ENCODE data around the gene KCNIP1.

KCNIP1 gene

DNA sequence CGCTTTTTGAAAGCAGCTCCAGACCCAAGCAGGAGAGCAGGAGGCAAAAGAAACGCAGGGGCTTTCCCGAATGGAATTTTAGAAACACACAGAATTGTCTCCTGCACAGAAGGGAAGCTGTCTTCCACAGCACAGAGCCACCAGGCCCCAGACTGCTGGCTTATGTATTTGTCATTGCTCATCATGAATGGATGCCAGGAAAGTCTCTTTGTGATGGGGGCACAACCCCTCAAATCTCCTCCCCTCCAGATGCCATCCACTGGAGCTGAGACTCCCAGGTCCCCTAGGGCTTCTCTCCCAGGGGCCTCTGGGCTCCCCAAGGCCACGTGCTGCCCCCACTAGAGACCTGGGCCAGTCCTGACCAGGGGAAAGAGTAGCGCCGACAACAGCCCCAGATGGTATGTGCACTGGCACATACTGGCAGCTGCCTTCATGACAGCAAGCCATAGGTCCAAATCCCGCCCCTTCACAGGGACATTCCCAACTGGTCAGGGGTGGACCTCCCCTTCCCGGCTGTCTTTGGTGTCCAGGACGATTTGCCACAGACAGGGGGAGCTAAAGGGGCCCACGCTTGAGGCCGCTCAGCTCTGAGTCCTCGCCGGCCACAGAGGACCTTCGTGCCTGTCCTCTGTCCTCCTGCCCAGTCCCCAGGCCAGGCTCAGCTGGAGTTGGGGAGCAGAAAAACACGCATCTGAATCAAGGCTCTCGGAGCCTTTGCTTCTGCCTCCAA, 127.8 kb downstream of the KCNIP1 start:
- DNase-seq: no peak

DNA sequence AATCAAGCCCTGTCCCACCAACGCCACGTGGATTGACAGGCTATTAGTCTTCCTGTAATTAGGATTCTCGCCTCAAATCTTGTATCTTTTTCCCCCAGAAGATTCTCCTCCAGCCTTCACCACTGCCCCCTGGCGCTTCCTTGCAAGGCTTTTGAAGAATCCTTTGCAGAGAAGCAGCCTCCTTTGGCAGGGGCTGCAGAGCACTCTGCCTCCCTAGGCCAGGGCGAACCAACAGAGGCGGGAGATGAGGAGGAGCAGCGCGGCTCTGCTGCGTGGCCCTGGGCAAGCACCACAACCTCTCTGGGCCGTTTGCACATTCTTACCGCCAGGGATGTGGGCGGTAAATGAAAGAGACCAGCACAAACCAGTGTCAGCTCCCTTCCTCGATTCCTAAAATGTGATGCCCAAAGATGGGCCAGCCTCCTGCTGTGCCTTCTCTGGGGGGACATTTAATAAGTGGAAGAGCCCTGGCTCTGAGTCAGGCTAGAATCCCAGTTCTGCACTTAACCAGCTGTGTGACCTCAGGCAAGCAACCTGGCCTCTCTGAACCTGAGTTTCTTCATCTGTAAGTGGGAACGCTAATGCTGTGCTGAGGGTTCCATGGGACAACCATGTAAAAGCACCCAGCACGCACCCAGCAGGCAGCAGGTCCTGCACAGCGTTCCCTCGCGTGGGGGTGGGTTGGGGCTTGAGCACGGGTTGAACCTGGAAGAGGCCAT, 128.6 kb downstream of the KCNIP1 start:
- DNase-seq: peak; percentile 4

DNA sequence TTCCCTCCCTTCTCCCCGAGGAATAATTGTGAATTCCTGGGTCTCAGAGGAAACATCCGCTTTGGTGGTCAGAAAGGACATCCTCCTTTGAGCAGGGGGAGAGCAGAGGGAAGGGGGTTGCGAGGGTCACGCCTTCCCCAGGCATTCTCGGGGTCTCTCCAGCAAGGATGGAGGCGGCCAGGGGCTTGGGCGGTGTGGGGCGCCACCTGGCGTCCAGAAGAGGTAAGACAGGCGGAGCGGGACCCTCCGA, 129.1 kb downstream of the KCNIP1 start:
- peak; percentile 65 for DNase-seq

DNA sequence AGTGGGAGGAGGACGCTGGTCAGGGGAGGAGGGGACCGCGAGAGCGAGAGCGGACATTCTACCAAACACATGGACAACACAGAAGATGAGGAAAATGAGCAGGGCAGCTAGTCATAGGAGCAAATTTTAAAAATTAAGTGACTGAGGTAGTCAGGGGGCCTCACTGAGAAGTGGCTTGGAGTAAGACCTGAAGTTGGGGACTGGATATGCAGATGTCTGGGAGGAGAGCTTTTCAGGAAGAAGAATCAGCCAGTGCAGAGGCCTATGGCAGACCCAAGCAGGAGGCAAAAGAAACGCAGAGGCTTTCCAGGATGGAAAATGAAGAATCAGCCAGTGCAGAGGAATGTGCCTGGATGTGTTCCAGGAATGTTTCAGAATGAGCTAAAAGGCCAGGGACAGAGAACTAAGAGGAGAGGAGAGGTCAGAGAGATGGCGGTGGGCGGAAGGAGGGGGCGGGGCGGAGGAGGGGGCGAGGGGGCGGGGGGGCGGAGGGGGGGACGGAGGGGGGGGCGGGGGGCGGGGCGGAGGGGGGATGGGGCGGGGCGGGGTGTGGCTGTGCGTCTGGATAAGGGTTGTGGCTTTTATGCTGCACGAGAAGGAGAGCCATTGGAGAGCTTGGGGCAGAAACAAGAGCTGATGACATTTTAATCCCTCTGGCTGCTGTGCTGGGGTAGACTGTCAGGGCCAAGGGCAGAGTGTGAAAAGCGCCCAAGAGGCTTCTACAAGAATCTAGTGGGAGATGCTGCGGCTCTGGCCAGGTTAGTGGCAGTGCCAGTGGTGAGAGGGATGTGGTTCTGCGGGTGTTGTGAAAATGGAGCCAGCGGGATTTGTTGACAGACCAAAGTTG, 129.6 kb downstream of the KCNIP1 start:
- no peak for DNase-seq

DNA sequence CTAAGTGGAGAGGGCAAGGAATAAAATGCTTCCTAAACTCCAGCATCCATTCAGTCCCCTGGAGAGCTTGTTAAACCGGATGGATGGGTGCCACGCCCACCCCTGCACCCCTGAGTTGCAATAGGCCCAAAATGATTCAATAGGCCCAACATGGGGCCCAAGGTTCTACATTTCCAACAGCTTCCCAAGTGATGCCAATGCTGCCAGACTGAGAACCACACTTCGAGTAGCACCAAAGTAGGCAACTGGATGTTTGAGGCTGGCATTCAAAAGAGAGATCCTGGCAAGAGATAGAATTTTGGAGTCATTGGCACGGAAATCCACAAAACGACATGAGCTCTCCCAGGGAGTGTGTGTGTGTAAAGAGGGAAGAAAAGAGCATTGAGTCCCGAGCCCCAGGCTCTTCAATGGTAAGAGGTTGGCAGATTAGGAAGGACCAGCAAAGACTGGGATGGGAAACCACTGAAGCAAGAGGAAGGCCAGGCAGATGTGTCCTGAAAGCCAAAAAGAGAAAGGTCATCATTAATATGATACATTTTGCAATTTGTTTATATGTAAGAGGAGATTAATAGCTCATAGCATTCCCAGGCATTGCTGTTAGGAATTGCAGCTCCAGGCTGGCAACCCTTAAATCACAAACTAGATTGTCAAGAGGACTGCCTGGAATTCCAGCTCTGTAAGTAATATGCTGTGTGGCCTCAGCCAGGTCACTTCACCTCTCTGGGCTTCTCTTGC, 130.6 kb downstream of the KCNIP1 start:
- DNase-seq: no peak

DNA sequence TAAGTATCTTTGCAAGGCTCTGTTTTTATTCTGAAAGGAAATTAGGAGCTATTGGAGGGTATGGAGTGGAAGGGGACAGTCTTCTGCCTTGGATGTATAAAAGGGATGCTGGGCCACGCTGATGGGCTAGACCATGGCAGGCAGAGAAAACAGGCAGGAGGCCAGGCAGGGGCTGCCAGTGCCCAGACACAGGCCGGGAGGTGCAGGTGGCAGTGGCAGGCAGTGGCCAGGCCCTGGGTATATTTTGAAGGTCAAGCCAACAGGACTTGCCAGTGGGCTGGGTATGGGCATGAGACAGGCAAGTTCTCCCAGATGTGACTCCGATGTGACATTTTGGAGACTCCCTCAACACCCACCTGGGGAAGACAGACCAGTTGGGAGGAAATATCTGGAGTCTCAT, 131.9 kb downstream of the KCNIP1 start:
- DNase-seq: no peak

DNA sequence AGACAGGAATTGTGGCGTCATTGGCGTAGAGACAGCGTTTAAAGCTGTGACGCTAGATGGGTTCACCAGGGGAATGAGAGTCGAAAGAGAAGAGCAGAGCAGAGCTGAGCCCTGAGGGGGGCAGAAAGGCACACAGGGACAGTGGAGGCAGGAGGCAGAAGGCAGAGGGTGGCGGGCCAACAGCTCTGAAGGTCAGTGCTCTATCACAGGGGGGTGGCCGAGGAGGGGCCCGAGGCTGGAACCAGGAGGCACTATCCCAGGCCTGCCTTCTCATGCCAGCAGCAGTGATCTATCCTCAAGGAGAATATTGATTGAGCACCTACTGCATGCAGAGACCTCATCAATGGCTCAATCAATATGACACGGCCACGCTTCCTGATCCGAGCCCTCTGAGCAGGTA, 132.4 kb downstream of the KCNIP1 start:
- no peak for DNase-seq

DNA sequence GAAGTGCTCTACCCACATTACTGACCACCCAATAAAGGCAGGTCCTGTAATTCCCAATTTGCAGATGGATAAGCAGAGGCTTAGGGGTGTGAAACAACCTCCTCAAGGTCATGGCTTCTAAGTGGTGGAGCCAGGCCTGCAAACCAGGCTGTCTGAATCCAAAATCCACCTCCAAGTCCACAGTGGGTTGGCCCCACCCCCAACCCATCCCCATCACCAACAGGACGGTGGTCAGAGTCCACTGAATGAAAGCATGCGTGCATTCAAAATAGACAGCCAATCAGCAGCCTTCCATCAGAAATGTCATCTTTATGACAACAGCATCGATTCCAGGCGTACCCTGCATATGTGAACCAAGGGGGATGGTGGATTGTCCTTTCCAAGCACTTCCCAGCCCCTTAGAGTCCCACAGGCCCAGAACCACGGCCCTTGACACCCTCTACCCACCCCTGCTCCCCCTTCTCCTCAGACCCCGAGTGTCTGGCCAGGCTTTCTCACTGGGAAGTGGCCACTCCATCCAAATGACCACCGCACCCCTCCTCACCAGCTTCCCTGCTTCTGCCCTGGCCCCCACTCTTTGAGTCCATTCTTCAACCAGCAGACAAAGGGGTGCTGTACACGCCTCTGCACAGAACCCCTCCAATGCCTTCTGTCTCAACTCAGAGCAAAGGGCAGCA, 133.1 kb downstream of the KCNIP1 start:
- no peak for DNase-seq

DNA sequence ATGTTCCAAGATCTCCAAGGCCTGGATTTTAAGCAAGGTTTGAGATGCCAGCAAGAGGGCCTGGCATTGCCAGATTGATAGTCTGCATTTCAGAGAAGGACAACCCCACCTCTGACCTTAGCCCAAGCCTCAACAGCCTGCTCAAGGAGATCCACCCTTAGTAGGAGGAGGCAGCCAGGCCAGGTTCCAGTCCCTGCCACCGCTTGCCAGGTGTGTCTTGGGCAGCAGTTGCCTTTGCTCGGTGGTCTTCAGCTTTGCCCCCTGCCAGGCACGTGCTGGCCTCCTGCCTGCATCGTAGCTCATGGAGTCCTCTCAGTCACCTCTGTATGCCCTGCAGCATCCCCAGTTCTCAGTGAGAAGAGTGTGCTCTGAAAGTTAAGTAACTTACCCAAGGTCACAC, 134.2 kb downstream of the KCNIP1 start:
- DNase-seq: no peak

DNA sequence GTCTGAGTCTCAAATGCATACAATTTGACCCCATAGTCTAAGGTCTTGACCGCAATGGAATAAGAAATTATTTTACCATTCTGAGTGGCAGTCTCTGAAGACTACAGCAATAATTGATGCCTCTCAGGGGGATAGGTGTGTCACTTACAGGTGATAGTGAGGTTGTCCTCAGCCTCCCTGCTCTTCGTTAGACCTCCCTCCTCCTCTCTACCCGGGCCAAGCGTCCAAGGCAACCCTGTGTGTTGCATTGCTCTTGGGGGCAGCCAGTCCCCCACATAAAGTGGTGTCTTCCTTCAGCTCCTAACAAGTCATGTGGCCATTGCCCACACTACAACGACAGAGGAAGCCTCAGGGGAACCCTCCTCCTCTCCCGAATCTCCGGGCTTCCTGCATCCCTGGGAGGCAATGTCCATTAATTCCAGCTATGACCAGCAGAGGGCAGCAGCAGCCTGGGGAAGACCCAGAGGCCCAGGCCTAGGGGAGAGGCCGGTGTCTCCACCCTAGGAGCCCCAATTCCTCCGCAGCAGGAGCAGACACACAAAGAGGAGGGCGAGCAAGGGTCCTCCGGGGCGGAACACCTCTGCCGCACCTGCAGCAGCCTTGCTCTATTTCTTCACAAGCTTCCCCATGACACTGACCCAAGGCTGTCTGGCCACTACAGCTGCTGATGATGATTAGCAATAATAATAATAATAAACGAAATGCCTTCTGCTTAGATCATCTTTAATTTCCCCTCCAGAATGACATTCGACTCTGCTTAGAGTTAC, 134.8 kb downstream of the KCNIP1 start:
- peak; percentile 81 for DNase-seq

DNA sequence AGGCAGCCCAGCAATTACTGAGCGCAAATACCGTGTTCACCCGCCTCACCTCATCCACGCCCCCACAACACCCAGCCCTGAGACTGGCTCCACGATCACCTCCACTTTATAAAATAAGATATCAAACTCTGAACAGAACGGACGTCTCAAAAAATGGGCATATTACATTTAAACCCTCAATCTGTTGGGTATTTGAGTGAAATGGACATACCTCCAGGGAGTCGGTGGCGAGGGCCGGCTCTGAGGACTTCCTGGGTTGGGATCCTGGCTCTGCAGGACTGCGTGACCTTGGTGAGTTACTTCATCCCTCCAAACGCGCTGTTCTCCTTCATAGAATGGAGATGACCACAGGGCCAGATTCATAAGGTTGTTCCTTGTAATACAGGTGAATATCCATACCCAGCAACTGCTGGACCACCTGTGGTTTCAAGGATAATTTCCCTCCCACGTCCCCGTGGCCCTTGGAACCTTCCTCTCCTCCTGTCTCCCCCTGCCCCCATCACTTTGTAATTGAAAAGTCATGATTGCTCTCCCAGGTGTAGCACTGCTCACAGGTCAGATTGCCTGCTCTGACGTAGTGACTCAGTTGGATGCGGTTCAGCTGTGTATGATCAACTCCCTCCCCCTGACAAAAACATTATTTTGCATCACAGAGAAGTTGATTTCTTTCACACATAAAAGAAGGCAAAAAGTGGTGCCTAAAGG, 135.6 kb downstream of the KCNIP1 start:
- DNase-seq: no peak

DNA sequence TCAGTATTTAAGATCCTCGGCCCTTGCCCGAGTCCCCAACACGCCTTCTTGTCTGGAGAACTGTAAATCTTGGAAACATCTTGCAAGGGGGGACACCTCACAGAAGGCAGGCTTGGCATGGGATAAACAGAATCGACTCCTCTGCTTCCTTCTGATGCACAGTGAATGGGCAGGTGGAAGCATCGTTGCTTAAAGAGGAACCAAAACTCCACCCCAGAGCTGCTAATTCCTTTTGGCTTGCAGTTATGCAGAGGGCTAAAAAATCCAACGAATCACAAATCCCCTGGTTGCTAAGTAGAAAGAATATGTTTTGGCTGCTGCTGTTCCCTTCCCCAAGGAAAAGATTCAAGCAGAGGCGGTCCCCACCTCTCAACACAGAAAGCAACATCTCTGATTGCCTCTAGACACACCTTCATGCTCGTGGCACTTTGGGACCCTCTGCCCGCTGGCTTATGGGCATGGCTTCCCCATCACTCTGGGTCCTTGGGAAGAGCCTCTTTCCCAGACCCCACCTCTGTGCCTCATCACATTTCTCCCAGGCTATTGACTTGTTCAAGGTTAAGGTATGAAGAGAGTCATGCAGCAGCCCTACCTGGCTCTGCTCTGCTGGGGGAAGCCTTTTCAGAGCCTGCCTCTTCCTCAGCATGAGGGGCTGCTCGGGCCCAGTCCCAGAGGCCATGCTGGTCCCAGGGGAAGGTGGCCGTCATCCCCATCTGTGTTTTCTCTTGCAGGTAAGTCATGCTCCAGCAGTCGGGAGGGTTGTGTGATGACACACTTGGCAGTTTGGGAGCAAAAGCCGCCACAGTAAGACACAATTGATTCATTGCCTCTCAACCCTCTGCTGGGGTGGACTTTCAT, 137.1 kb downstream of the KCNIP1 start:
- DNase-seq: no peak

DNA sequence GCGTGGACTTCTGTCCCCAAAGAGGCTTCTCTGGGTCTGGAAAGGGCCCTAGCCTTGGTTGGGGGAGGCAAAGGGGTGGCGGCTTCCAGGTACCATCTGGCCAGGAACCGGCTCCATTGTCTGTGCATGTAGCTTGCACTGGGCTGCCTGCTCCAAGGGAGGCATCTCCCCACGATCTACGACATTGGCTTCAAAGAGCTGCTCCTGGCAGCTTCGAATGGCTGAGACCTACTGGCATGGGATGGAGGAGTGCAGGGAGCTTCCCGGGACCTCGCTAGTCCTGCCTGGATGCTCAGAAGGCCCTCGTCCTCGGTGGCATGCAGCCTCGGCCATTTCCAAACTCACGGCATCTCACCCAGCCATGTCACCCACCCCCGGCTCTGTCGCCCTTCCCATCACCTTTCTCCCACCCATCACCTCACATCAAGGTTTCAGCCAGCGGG, 137.8 kb downstream of the KCNIP1 start:
- DNase-seq: no peak

DNA sequence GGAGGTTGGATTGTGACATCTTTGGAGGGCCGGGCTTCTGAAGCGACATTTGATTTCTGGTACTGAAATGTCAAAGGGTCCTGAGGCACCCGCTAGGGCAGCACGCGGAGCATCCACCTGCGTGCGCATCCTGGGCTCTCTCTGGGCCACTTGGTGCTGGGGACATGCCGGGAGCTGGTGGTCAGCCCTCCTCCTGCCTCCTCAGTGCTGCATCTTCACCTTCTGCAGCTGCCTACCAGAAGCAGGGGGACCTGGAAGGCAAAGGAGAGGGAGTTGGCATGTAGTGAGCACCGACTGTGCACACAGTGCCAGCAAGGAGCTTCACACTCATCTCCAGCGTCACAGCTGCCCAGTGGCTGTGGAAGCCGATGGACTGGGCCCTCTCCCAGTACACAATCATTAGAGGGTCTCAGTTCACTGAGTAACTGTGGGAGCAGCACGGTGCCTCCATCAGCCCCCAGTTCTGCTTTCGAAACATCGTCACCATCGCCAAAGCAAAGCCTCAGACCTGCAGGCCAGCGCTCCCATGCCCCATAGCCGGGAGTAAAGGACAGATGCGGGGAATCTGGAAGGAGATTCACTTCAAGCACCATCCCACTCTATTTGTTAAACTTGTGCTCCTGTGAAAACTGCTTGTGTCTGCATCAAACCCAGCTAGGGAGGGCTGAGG, 138.4 kb downstream of the KCNIP1 start:
- no peak for DNase-seq

DNA sequence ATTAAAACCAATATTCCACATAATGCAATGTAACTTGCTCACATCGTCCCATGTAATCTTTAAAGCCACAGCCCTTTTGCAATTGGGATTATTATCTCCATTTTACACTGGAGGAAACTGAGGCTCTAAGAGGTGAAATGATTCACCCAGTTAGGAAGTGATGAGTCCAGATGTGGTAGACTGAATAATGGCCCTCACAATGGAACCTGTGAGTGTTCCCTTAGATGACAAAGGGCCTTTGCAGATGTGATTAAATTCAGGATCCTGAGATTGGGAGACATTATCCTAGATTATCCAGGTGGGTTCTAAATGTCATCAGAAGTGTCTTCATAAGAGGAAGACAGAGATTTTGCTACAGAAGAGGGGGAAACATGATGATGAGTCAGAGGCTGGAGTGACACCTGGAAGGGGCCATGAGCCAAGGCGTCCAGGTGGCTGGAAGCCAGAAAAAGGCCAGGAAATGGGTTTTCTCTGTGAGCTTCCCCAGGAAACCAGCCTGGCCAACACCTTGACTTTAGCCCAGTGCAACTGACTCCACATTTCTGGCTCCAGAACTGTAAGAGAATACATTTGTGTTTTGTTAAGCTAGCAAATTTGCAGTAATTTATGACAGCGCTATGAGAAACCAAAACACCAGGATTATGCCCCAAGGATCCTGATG, 139.1 kb downstream of the KCNIP1 start:
- DNase-seq: no peak

DNA sequence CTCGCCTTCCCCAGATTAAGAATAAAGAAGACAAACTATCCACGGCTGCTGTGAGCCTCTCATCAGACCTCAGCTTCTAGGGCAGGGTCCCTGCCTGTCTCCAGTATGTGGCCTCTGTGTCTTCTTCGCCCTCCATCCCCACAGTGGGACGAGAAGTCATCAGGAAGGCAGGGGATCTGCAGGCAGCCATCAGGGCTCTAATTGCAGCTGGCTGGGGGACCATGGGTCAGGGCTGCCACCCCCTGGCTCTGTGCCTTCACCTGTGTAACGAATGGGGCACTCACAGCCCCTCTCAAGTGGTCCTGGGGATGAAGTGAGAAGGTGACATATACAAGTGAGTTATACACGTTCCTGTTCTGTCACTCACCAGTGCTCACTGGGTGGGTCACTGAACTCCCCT, 139.8 kb downstream of the KCNIP1 start:
- DNase-seq: no peak

DNA sequence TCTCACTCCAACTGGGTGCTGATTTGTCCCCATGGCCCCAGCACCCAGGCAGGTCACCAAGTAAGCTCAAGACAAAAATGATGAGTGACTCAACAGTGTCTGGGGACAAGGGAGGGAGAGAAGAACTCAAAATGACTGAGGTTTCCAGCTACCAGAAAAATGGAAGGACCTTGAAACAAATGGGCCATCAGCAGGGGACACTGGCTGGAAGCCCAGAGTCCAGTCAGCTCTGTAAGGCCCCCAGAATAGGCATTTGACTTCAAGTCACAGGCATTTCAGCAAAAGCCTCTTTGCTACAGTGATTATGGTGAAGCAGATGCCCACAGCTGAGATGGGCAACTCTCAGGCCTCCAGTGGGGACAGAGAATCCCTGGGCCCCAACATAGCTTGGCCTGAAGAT, 140.7 kb downstream of the KCNIP1 start:
- no peak for DNase-seq

DNA sequence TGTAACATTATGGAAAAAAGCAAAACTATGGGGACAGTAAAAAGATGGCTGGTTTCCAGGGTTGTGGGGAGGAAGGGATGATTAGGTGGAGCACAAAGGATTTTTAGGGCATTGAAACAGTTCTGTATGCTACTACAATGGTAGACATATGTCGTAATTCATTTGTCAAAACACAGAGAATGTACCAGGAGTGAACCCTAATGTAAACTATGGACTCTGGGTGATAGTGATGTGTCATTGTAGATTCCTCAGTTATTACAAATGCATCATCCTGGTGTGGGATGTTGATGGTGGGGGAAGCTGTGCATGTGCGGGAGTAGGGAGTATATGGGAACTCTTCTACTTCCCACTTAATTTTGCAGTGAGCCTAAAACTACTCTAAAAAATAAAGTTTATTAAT, 144.7 kb downstream of the KCNIP1 start:
- DNase-seq: no peak

DNA sequence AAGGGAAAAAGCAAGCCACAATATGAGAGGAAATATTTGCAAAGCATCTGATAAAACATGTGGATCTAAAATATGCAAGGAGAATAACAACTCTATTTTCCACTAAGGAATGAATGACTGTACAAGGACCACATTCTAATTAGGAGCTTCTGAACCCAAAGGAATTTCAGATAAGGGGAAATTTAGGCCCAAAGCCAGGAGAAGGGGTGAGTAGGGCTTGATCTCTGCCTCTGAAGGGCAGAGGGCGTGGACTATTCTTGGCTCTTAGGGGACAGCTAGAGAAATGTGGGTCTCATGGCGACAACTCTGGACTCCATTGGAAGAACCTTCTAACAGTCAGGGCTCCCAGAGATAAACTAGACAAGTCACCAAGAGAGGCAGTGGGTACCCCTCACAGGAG, 147.0 kb downstream of the KCNIP1 start:
- DNase-seq: no peak
